Measurements from ENCODE around the gene MRPL55. TPM values are rescaled to one million over a fixed set of nuclear protein-coding genes. Genes with fewer than 3 reads are reported as not detected.
"Not testable (repeated sequence)": the region's sequence is repeated elsewhere in the genome, so short reads cannot be mapped to it uniquely, and the experiment has no call there.

The MRPL55 gene
- total RNA-seq, 1 experiment from 2014 or later: 85.4 TPM

DNA sequence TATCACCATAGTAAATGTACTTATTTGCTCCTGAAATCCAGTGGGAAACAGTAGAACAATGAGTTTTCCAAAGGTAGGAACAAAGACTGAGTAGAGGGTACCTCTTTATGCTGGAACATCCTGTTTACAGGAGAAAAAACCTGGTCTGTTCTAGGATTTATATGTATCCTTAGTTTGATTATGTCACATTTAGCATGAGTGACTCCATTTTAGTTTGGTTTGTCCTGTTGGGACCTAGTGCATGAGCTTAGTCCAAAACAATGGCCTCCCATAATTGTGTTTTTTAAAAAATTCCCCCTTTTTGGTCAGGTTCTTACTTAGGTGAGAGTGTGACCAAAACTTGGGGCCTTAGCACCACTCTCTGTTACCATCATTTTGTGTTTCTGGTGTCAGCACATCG is 3.5 kb upstream of the MRPL55 start:
- ChIA-PET CTCF (interaction anchor here (0.6 to 3.9 kb wide), 4 partner anchors 18 to 1708 kb away, joined by 3 to 10 read pairs (median 7); no protein-coding TSS in a partner anchor), POLR2A (interaction anchor here (0.6 to 10.8 kb wide), 4 partner anchors 9 to 329 kb away, joined by 3 to 128 read pairs (median 44); partner anchors contain the start of gene ARF1)
- no TSS peak for BruUV-seq (replicated peaks)
- Mint-ChIP-seq H3K27ac (ENCODE audit: low read depth, unreplicated experiment) (no peak overlapping the region), H3K4me1 (ENCODE audit: insufficient read depth, unreplicated experiment) (peaks cover 8% of the 10 kb centered on the region), H3K27me3 (ENCODE audit: insufficient read depth, unreplicated experiment) (no peaks in the 10 kb centered on the region), H3K9me3 (ENCODE audit: unreplicated experiment) (no peaks in the 10 kb centered on the region), H3K4me3 (ENCODE audit: unreplicated experiment) (no peak overlapping the region), H3K36me3 (ENCODE audit: insufficient read depth, unreplicated experiment) (no peaks in the 10 kb centered on the region)
- intact Hi-C loops (cut with micrococcal nuclease): no loop called here
- TF ChIP-seq, protein P1, sequence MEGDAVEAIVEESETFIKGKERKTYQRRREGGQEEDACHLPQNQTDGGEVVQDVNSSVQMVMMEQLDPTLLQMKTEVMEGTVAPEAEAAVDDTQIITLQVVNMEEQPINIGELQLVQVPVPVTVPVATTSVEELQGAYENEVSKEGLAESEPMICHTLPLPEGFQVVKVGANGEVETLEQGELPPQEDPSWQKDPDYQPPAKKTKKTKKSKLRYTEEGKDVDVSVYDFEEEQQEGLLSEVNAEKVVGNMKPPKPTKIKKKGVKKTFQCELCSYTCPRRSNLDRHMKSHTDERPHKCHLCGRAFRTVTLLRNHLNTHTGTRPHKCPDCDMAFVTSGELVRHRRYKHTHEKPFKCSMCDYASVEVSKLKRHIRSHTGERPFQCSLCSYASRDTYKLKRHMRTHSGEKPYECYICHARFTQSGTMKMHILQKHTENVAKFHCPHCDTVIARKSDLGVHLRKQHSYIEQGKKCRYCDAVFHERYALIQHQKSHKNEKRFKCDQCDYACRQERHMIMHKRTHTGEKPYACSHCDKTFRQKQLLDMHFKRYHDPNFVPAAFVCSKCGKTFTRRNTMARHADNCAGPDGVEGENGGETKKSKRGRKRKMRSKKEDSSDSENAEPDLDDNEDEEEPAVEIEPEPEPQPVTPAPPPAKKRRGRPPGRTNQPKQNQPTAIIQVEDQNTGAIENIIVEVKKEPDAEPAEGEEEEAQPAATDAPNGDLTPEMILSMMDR (IDR thresholded peaks at IDR 0.05; ENCODE audit: unreplicated experiment): no peak
- DNase-seq (ENCODE audit: unreplicated experiment): no peak

DNA sequence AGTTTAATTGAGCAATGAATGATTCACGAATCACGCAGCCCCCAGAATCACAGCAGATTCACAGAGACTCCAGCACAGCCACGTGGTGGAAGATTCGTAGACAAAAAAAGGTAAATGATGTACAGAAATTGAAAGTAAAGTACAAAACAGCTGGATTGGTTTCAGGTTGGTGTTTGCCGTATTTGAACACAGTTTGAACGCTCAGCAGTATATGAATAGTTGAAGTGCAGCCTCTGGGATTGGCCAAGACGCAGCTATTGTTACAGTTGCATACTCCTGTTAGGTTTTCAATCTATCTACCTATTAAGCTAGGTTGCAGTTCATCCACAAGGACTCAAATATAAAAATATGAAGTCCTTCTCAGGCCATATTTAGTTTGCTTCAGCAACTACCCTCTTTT is 3.1 kb upstream of the MRPL55 start:
- POLR2A ChIA-PET: interaction anchor here (0.6 to 10.8 kb wide), 5 partner anchors 9 to 329 kb away, joined by 3 to 128 read pairs (median 4); partner anchors contain the start of gene ARF1
- Mint-ChIP-seq H3K9me3 (ENCODE audit: unreplicated experiment) (no peaks in the 10 kb centered on the region), H3K4me3 (ENCODE audit: unreplicated experiment) (no peak overlapping the region), H3K27ac (ENCODE audit: low read depth, unreplicated experiment) (no peak overlapping the region), H3K4me1 (ENCODE audit: insufficient read depth, unreplicated experiment) (peaks cover 8% of the 10 kb centered on the region), H3K27me3 (ENCODE audit: insufficient read depth, unreplicated experiment) (no peaks in the 10 kb centered on the region), H3K36me3 (ENCODE audit: insufficient read depth, unreplicated experiment) (peaks cover under 1% of the 10 kb centered on the region)
- intact Hi-C loops (cut with micrococcal nuclease): no loop called here
- BruUV-seq (replicated peaks): no TSS peak
- no peak for DNase-seq (ENCODE audit: unreplicated experiment)
- TF ChIP-seq, protein P1 (IDR thresholded peaks at IDR 0.05; ENCODE audit: unreplicated experiment): no peak
- CTCF ChIA-PET: interaction anchor here (0.6 to 3.9 kb wide), 6 partner anchors 19 to 1707 kb away, joined by 3 to 10 read pairs (median 4); no protein-coding TSS in a partner anchor

DNA sequence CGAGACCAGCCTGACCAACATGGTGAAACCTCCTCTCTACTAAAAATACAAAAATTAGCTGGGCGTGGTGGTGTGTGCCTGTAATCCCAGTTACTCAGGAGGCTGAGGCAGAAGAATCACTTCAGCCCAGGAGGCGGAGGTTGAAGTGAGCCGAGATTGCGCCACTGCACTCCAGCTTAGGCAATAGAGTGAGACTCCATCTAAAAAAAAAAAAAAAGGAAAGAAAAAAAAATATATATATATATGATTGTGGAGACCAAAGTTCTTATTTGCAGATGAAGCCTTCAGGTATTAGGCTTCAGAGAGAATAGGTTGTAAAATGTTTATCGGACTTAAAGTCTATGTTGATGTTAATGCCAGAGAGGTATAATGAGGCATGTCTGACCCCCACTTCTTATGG is 2.2 kb upstream of the MRPL55 start:
- H3K4me1 Mint-ChIP-seq (ENCODE audit: insufficient read depth, unreplicated experiment); H3K36me3 Mint-ChIP-seq (ENCODE audit: insufficient read depth, unreplicated experiment); H3K4me3 Mint-ChIP-seq (ENCODE audit: unreplicated experiment); H3K27me3 Mint-ChIP-seq (ENCODE audit: insufficient read depth, unreplicated experiment); H3K27ac Mint-ChIP-seq (ENCODE audit: low read depth, unreplicated experiment); DNase-seq (ENCODE audit: unreplicated experiment); intact Hi-C loops (cut with micrococcal nuclease); BruUV-seq (replicated peaks); H3K9me3 Mint-ChIP-seq (ENCODE audit: unreplicated experiment): not testable (repeated sequence)
- ChIA-PET POLR2A (interaction anchor here (0.7 to 10.8 kb wide), 5 partner anchors 10 to 213 kb away, joined by 3 to 128 read pairs (median 42); partner anchors contain the start of genes ARF1, GUK1 and IBA57), CTCF (interaction anchor here (0.7 to 3.9 kb wide), 7 partner anchors 15 to 390 kb away, joined by 3 to 24 read pairs (median 7); partner anchors contain the start of gene IBA57)

DNA sequence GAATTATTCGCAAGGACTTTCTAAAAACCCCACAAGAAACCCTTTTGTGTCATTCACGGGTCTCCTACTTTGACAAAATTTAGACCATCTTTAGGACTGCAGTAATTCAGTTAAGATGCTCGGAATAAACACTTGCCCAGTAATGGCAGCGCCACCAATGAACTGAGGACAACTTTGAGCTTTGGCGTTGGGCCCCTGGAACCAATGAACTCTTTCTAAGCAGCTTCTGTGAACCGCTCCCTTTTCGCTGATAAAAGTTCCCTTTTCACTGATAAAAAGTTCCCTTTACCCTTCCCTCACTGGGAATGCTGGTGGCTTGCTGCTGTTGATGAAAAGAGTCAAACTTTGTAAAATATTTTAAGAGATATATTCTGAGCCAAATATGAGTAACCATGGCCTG is 1.5 kb upstream of the MRPL55 start:
- BruUV-seq (replicated peaks): TSS peak; percentile 36
- intact Hi-C loops (cut with micrococcal nuclease): no loop called here
- Mint-ChIP-seq H3K4me3 (ENCODE audit: unreplicated experiment) (peak overlapping the region; percentile 95), H3K4me1 (ENCODE audit: insufficient read depth, unreplicated experiment) (peaks cover 8% of the 10 kb centered on the region), H3K9me3 (ENCODE audit: unreplicated experiment) (no peaks in the 10 kb centered on the region), H3K36me3 (ENCODE audit: insufficient read depth, unreplicated experiment) (peaks cover 15% of the 10 kb centered on the region), H3K27ac (ENCODE audit: low read depth, unreplicated experiment) (no peak overlapping the region), H3K27me3 (ENCODE audit: insufficient read depth, unreplicated experiment) (no peaks in the 10 kb centered on the region)
- CTCF ChIA-PET: interaction anchor here (0.9 to 3.9 kb wide), 8 partner anchors 9 to 112 kb away, joined by 4 to 26 read pairs (median 8); partner anchors contain the start of gene IBA57
- TF ChIP-seq, protein P1 (IDR thresholded peaks at IDR 0.05; ENCODE audit: unreplicated experiment): no peak
- POLR2A ChIA-PET: interaction anchor here (0.7 to 10.8 kb wide), 12 partner anchors 11 to 371 kb away, joined by 3 to 128 read pairs (median 20); partner anchors contain the start of genes ARF1, GUK1 and IBA57
- DNase-seq (ENCODE audit: unreplicated experiment): no peak

Measured in MCF 10A (cell line).